ENCODE data around the gene MCRIP2.
A peak's percentile ranks its signal among the peaks of the same experiment; 100 is the strongest.

The MCRIP2 gene

GRCh38 chr16:632486-633335 is 8.9 kb upstream of the MCRIP2 start:
- no peak for DNase-seq (ENCODE audit: low read depth in 1 of 2, low spot score in 1 of 2)
- Histone ChIP-seq H3K27me3 (ENCODE audit: insufficient read depth, poor library complexity, severe bottlenecking) (no peaks in the 10 kb centered on the region), H3K27ac (replicated peaks) (no peak overlapping the region), H3K4me3 (replicated peaks; ENCODE audit: insufficient read depth, low read length) (no peak overlapping the region)
- TF ChIP-seq POLR2AphosphoS5 (IDR thresholded peaks at IDR 0.05; ENCODE audit: low read depth) (peak; percentile 57), CTCF (IDR thresholded peaks at IDR 0.05; ENCODE audit: insufficient read depth, low read length) (no peak), SPI1 (IDR thresholded peaks at IDR 0.05; ENCODE audit: borderline replicate concordance, low read depth) (no peak), REST (IDR thresholded peaks at IDR 0.05; ENCODE audit: insufficient replicate concordance, low read depth) (no peak), GABPA (IDR thresholded peaks at IDR 0.05; ENCODE audit: low read depth) (no peak)

- TF ChIP-seq SPI1 (IDR thresholded peaks at IDR 0.05; ENCODE audit: borderline replicate concordance, low read depth) (no peak), POLR2AphosphoS5 (IDR thresholded peaks at IDR 0.05; ENCODE audit: low read depth) (no peak), CTCF (IDR thresholded peaks at IDR 0.05; ENCODE audit: insufficient read depth, low read length) (no peak), REST (IDR thresholded peaks at IDR 0.05; ENCODE audit: insufficient replicate concordance, low read depth) (no peak), GABPA (IDR thresholded peaks at IDR 0.05; ENCODE audit: low read depth) (no peak)
- Histone ChIP-seq H3K27me3 (ENCODE audit: insufficient read depth, poor library complexity, severe bottlenecking) (no peaks in the 10 kb centered on the region), H3K27ac (replicated peaks) (no peak overlapping the region), H3K4me3 (replicated peaks; ENCODE audit: insufficient read depth, low read length) (no peak overlapping the region)
- DNase-seq (ENCODE audit: low read depth in 1 of 2, low spot score in 1 of 2), result no peak
Measured at GRCh38 chr16:633336-634050, 8.1 kb upstream of the MCRIP2 start.

- Histone ChIP-seq H3K27ac (replicated peaks) (no peak overlapping the region), H3K27me3 (ENCODE audit: insufficient read depth, poor library complexity, severe bottlenecking) (no peaks in the 10 kb centered on the region), H3K4me3 (replicated peaks; ENCODE audit: insufficient read depth, low read length) (no peak overlapping the region)
- TF ChIP-seq CTCF (IDR thresholded peaks at IDR 0.05; ENCODE audit: insufficient read depth, low read length), result no peak
- no peak for TF ChIP-seq POLR2AphosphoS5 (IDR thresholded peaks at IDR 0.05; ENCODE audit: low read depth)
- TF ChIP-seq GABPA (IDR thresholded peaks at IDR 0.05; ENCODE audit: low read depth), result no peak
- TF ChIP-seq REST (IDR thresholded peaks at IDR 0.05; ENCODE audit: insufficient replicate concordance, low read depth), result no peak
- TF ChIP-seq SPI1 (IDR thresholded peaks at IDR 0.05; ENCODE audit: borderline replicate concordance, low read depth), result no peak
- no peak for DNase-seq (ENCODE audit: low read depth in 1 of 2, low spot score in 1 of 2)
Measured at GRCh38 chr16:634051-634670, 7.5 kb upstream of the MCRIP2 start.

Measured in HL-60 (cell line).